VCaP (cell line): ENCODE data around the gene CENPK.
"Not testable (repeated sequence)": the region's sequence is repeated elsewhere in the genome, so short reads cannot be mapped to it uniquely, and the experiment has no call there.

Source experiments
- H3K27ac ChIP-seq: fragments of 450-650 bp; 2 replicates; pipeline ENCODE4 v1.5.1; 2017
- CTCF ChIP-seq: fragments of 450-650 bp; conservative IDR thresholded peaks from 2 replicates; pipeline ENCODE4 v1.5.1; 2017; ENCODE audit warnings: mild to moderate bottlenecking, moderate library complexity

CENPK gene

DNA sequence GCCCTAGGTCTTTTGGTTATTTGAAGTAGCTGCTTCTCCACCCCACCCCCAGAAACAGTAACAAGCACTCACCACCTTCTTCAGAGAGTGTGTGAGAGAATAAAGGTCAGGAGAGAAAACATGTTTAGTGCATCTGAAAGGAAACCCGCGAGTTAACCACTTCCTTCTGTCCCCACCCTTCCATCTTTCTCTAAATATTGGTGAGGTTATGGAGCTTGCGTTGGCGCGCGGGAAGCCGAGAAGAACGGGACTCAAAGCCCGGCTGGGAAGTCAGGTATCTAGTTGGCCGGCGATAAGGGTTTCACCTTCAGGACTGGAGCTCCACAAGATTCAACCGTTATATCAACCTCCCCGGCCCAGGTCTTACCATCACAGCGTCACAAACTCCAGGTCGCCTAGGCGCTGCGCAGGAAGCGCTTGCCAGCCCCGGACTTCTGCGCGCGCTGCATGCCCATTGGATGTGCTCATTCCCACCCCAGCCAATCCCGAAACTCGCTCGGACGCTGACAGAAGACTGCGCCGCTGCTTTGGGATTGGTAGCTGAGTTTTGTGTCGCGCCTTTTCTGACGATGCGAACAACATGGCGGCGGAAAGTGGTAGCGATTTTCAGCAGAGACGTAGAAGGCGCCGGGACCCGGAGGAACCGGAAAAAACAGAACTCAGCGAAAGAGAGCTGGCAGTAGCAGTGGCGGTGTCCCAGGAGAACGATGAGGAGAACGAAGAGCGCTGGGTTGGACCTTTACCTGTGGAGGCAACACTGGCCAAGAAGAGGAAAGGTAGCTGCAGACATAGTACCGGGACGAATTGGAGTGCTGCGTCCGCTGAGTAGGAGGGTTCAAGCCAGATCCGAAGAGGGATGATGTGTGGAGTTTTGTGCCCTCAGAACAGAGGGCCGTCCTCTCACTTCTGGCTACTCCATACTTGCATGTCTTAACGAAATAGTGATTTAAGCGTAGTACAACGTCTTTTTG, at the start of gene CENPK, which contains the start of gene PPWD1:
CENPK (minus strand) TSS at position 438 of the 971 bp plus-strand sequence. CDS start 8,261 bp downstream, outside the sequence.
PPWD1 (plus strand) TSS at position 566 of the 971 bp plus-strand sequence; CDS start at position 581, 15 bp downstream.
- no peak for TF ChIP-seq CTCF
- H3K27ac ChIP-seq, result peak within 1 kb of the TSS; percentile 87

DNA sequence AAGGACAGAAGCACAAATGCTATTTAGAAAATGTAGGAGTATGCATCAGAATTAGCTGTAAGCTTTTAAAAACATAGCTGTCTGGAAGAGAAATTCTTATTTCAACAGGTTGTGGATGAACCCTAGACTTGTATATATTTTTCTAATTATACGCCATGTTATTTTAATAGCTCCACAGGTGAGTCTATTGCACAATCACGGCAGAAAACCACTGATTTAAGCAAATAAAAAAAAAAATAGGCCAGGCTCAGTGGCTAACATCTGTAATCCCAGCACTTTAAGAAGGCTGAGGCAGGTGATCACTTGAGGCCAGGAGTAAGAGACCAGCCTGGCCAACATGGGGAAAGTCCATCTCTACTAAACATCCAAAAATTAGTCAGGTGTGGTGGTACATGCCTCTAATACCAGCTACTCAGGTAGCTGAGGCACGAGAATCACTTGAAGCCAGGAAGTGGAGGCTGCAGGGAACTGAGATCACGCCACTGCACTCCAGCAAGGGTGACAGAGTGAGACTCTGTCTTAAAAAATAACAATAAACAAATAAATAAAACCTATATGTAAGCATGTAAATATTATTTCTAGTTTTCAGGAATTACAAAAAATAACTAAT, 49.4 kb upstream of the CENPK start:
- no peak for TF ChIP-seq CTCF
- H3K27ac ChIP-seq, result no peak overlapping the region

- H3K27ac ChIP-seq, result no peak overlapping the region
- TF ChIP-seq CTCF, result no peak
Measured at GRCh38 chr5:65611524-65611923, 48.6 kb upstream of the CENPK start.

DNA sequence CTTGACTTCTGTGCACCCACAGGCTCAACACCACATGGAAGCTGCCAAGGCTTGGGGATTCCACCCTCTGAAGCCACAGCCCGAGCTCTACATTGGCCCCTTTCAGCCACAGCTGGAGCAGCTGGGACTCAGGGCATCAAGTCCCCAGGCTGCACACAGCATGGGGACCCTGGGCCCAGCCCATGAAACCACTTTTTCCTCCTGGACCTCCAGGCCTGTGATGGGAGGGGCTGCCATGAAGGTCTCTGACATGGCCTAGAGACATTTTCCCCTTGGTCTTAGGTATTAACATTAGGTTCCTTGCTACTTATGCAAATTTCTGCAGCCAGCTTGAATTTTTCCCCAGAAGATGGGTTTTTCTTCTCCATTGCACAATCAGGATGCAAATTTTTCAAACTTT, 38.8 kb upstream of the CENPK start:
- H3K27ac ChIP-seq, result not testable (repeated sequence)

- no peak overlapping the region for H3K27ac ChIP-seq
- TF ChIP-seq CTCF, result peak; percentile 25; the same call in 1 of the 2 replicates
Measured at GRCh38 chr5:65588694-65589093, 25.7 kb upstream of the CENPK start.

GRCh38 chr5:65577141-65577540, 14.2 kb upstream of the CENPK start:
- TF ChIP-seq CTCF, result no peak
- no peak overlapping the region for H3K27ac ChIP-seq

DNA sequence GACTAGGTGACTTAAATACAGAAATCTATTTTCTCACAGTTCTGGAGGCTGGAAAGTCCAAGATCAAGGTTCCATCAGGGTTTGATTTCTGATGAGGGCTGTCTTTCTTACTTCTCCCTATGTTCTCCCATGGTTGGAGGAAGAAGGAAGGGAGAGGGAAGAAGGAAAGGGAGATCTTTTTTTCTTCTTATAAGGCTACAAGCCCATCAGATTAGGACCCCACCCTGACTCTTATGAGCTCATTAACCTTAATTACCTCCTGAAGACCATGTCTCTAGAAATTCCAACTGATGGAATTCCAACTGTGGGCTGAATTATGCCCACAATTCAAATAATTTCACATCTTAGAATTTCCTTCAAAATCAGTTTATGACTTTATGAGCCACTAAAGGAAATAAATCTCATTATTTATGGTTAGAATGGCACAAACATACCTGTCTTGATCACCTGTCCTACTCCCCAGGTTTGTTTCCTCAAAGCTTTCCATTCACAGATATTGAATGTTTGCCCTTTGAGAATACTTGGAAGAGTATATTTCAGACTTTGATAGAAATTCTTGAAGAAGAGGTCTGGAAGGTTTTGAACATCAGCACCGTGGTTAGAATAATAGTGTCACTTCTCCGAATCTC, 7.7 kb upstream of the CENPK start:
- H3K27ac ChIP-seq, result no peak overlapping the region
- TF ChIP-seq CTCF, result no peak
